Fibroblast of lung (primary cell): ENCODE results near the gene TMCC1. TPM values are rescaled to one million over a fixed set of nuclear protein-coding genes. Genes with fewer than 3 reads are reported as not detected.
"Not testable (repeated sequence)": the region's sequence is repeated elsewhere in the genome, so short reads cannot be mapped to it uniquely, and the experiment has no call there.

Source experiments
- DNase-seq, 2 donors: peaks; one replicate each; pipeline versions ENCODE4 v3.0.0 to v3.0.0-alpha.2; 2010; ENCODE audit warnings: low read depth in 2 of 2
- H2AFZ ChIP-seq: 2 replicates; pipeline ENCODE4 v1.5.1; 2012; ENCODE audit warnings: low read length, control low read depth, inconsistent platforms
- H3K27ac ChIP-seq: 2 replicates; pipeline ENCODE4 v1.5.1; 2011; ENCODE audit warnings: low read length, control low read depth; ENCODE audit not compliant: insufficient read depth
- H3K27me3 ChIP-seq: 2 replicates; pipeline ENCODE4 v1.5.1; 2011; ENCODE audit warnings: mild to moderate bottlenecking, low read length; ENCODE audit not compliant: control insufficient read depth, insufficient read depth
- H3K36me3 ChIP-seq: 2 replicates; pipeline ENCODE4 v1.5.1; 2011; ENCODE audit warnings: low read length; ENCODE audit not compliant: control insufficient read depth, insufficient read depth
- H3K4me1 ChIP-seq: 2 replicates; pipeline ENCODE4 v1.5.1; 2011; ENCODE audit warnings: low read length; ENCODE audit not compliant: control insufficient read depth, insufficient read depth; ENCODE audit errors: extremely low read depth
- H3K4me2 ChIP-seq: 2 replicates; pipeline ENCODE4 v1.5.1; 2011; ENCODE audit warnings: low read length, control low read depth; ENCODE audit not compliant: insufficient read depth; ENCODE audit errors: extremely low read depth
- H3K4me3 ChIP-seq, 4 experiments: fragments of 200-600 bp in 1 of 4; sonication (generic) in 1 of 4; replicated peaks in 1 of 4; 2 replicates each; pipeline ENCODE4 v1.5.1; 2011 to 2016; ENCODE audit warnings: low read length in 4 of 4, low read depth in 3 of 4, mild to moderate bottlenecking in 3 of 4, control low read depth in 2 of 4, inconsistent platforms in 1 of 4, mixed read lengths in 1 of 4; ENCODE audit not compliant: insufficient read depth in 1 of 4; ENCODE audit errors: control extremely low read depth in 1 of 4
- H3K79me2 ChIP-seq: 2 replicates; pipeline ENCODE4 v1.5.1; 2012; ENCODE audit warnings: mild to moderate bottlenecking, low read length, inconsistent platforms; ENCODE audit not compliant: control insufficient read depth, insufficient read depth
- H3K9ac ChIP-seq: 2 replicates; pipeline ENCODE4 v1.5.1; 2011; ENCODE audit warnings: mild to moderate bottlenecking, low read length, control low read depth; ENCODE audit not compliant: insufficient read depth
- H3K9me3 ChIP-seq: 2 replicates; pipeline ENCODE4 v1.5.1; 2012; ENCODE audit warnings: low read depth, low read length; ENCODE audit not compliant: control insufficient read depth, insufficient read depth
- H4K20me1 ChIP-seq: 2 replicates; pipeline ENCODE4 v1.5.1; 2011; ENCODE audit warnings: low read length; ENCODE audit not compliant: control insufficient read depth, insufficient read depth; ENCODE audit errors: extremely low read depth
- CTCF ChIP-seq, 2 donors: IDR thresholded peaks in 1 of 2; conservative IDR thresholded peaks in 1 of 2; 1 replicate in 1 of 2; 2 replicates in 1 of 2; pipeline ENCODE4 v1.5.1; 2011 to 2012; ENCODE audit warnings: low read length in 2 of 2, control low read depth in 1 of 2, inconsistent platforms in 1 of 2, low read depth in 1 of 2, mild to moderate bottlenecking in 1 of 2
- EZH2 ChIP-seq: IDR thresholded peaks from 2 replicates; pipeline ENCODE4 v1.5.1; 2012; ENCODE audit warnings: low read length, control low read depth, mild to moderate bottlenecking; ENCODE audit errors: missing control alignments
- polyA plus RNA-seq, 2 donors: library from polyadenylated mRNA; depleted of rRNA in 1 of 2; stranded (reverse) in 1 of 2; unstranded in 1 of 2; fragments of >200 nt; gene quantifications; 2 replicates each; pipeline ENCODE4 v1.2.1, GENCODE V29; 2011 to 2012; ENCODE audit warnings: missing spikeins in 1 of 2
- total RNA-seq: library from RNA; depleted of rRNA; stranded (reverse); fragments of >200 nt; gene quantifications from 2 replicates; pipeline ENCODE4 v1.2.1, GENCODE V29; 2014

Gene TMCC1
- total and polyA plus RNA-seq, 2 donors (not counting 1 experiment from before 2014, with no cell fraction given): 16.2 to 16.8 TPM

- no peak overlapping the region for H3K4me3 ChIP-seq
- H4K20me1 ChIP-seq: no peaks in the 10 kb centered on the region
These were observed 135.2 kb downstream of the TMCC1 start for GRCh38 chr3:129758306-129758705.

GRCh38 chr3:129756871-129757270 lies 136.6 kb downstream of the TMCC1 start:
- Histone ChIP-seq H3K9me3 (no peaks in the 10 kb centered on the region), H3K4me1 (no peaks in the 10 kb centered on the region), H3K9ac (no peak overlapping the region), H3K79me2 (no peaks in the 10 kb centered on the region), H4K20me1 (no peaks in the 10 kb centered on the region), H3K27me3 (no peaks in the 10 kb centered on the region), H2AFZ (no peak overlapping the region), H3K4me2 (no peak overlapping the region), H3K4me3 (no peak overlapping the region), H3K36me3 (no peaks in the 10 kb centered on the region), H3K27ac (no peak overlapping the region)
- DNase-seq: peak; percentile 62 to 75
- no peak for TF ChIP-seq CTCF (conservative IDR thresholded peaks at IDR 0.05 in 1 of 2, IDR thresholded peaks at IDR 0.05 in 1 of 2; ENCODE audit: low read depth in 1 of 2, low read length in 2 of 2)
- no peak for TF ChIP-seq EZH2

More at GRCh38 chr3:129758306-129758705, 135.2 kb downstream of the TMCC1 start:
- Histone ChIP-seq H3K9me3 (no peaks in the 10 kb centered on the region), H3K27ac (no peak overlapping the region), H3K4me1 (no peaks in the 10 kb centered on the region), H2AFZ (no peak overlapping the region), H3K9ac (no peak overlapping the region), H3K27me3 (no peaks in the 10 kb centered on the region), H3K36me3 (no peaks in the 10 kb centered on the region), H3K79me2 (no peaks in the 10 kb centered on the region), H3K4me2 (no peak overlapping the region)
- no peak for DNase-seq
- no peak for TF ChIP-seq CTCF (conservative IDR thresholded peaks at IDR 0.05 in 1 of 2, IDR thresholded peaks at IDR 0.05 in 1 of 2; ENCODE audit: low read depth in 1 of 2, low read length in 2 of 2)
- no peak for TF ChIP-seq EZH2

GRCh38 chr3:129751105-129751504 lies 142.4 kb downstream of the TMCC1 start:
- not testable (repeated sequence) for H3K79me2 ChIP-seq, H3K27me3 ChIP-seq, H3K9me3 ChIP-seq, H3K27ac ChIP-seq, H4K20me1 ChIP-seq, H3K4me1 ChIP-seq, H3K4me3 ChIP-seq, H3K4me2 ChIP-seq, H3K9ac ChIP-seq, H2AFZ ChIP-seq, DNase-seq, H3K36me3 ChIP-seq
